Esophagus (tissue), 2 donors: ENCODE data around the gene NEO1. TPM values are rescaled to one million over a fixed set of nuclear protein-coding genes. Genes with fewer than 3 reads are reported as not detected.

ENCODE experiments used
- H3K27ac ChIP-seq, 2 donors: one replicate each; pipeline ENCODE4 v1.5.1; 2013; ENCODE audit warnings: low read depth in 2 of 2, mild to moderate bottlenecking in 2 of 2, inconsistent platforms in 1 of 2, low read length in 1 of 2, moderate library complexity in 1 of 2
- H3K27me3 ChIP-seq, 2 donors: one replicate each; pipeline ENCODE4 v1.6.1; 2013; ENCODE audit warnings: low read length in 2 of 2, control low read depth in 1 of 2, mild to moderate bottlenecking in 1 of 2; ENCODE audit not compliant: insufficient read depth in 2 of 2, control insufficient read depth in 1 of 2
- H3K36me3 ChIP-seq, 2 donors: one replicate each; pipeline ENCODE4 v1.6.1; 2013; ENCODE audit warnings: low read length in 1 of 2; ENCODE audit not compliant: control insufficient read depth in 2 of 2, insufficient read depth in 2 of 2
- H3K4me1 ChIP-seq, 2 donors: one replicate each; pipeline ENCODE4 v1.6.1; 2013; ENCODE audit warnings: low read length in 1 of 2; ENCODE audit not compliant: control insufficient read depth in 2 of 2, insufficient read depth in 2 of 2
- H3K4me3 ChIP-seq, 2 donors: one replicate each; pipeline ENCODE4 v1.5.1; 2013; ENCODE audit warnings: low read length in 2 of 2, mild to moderate bottlenecking in 2 of 2, low read depth in 1 of 2, moderate library complexity in 1 of 2
- H3K9me3 ChIP-seq, 2 donors: one replicate each; pipeline ENCODE4 v1.6.1; 2013; ENCODE audit warnings: mild to moderate bottlenecking in 2 of 2, low read depth in 1 of 2, low read length in 1 of 2, moderate library complexity in 1 of 2; ENCODE audit not compliant: control insufficient read depth in 2 of 2, insufficient read depth in 1 of 2
- WGBS, 2 donors: extraction: QIAGEN DNeasy Blood & Tissue Kit; methylation state at CpG; one replicate each; pipeline ENCODE4 v1.1.7; 2013; 5-methylcytosine and 5-hydroxymethylcytosine counted together
- polyA plus RNA-seq, 2 donors: library from polyadenylated mRNA; stranded (reverse); fragments of 200-250 nt; gene quantifications; one replicate each; pipeline ENCODE4 v1.2.3, GENCODE V29; 2013
- donor health status: healthy with polysubstance abuse.
- donor health status: Bipolar disorder and iron deficiency.

Gene NEO1
- polyA plus RNA-seq, 2 donors = 5.7 to 7.3 TPM

GRCh38 chr15:73319460-73320245 is 267.4 kb downstream of the NEO1 start:
- Histone ChIP-seq H3K27ac (no peak overlapping the region), H3K9me3 (peaks cover 0 to 2% of the 10 kb centered on the region in 2 donors), H3K36me3 (no peaks in the 10 kb centered on the region), H3K27me3 (peaks cover 0 to 3% of the 10 kb centered on the region in 2 donors), H3K4me1 (no peaks in the 10 kb centered on the region), H3K4me3 (no peak overlapping the region)
- 71% methylated on average over 8 of the region's 8 CpGs for WGBS, 2 donors

GRCh38 chr15:73320619-73321180 is 268.4 kb downstream of the NEO1 start:
- Histone ChIP-seq H3K4me3 (no peak overlapping the region), H3K27me3 (peaks cover 0 to 3% of the 10 kb centered on the region in 2 donors), H3K27ac (no peak overlapping the region), H3K36me3 (no peaks in the 10 kb centered on the region), H3K4me1 (no peaks in the 10 kb centered on the region), H3K9me3 (peaks cover 0 to 2% of the 10 kb centered on the region in 2 donors)
- WGBS, 2 donors = 93 to 97% methylated on average over 3 of the region's 3 CpGs

GRCh38 chr15:73321496-73322450 is 269.5 kb downstream of the NEO1 start:
- H3K27ac ChIP-seq = no peak overlapping the region
- peaks cover 0 to 3% of the 10 kb centered on the region in 2 donors for H3K27me3 ChIP-seq
- H3K36me3 ChIP-seq = no peaks in the 10 kb centered on the region
- no peak overlapping the region for H3K4me3 ChIP-seq
- peaks cover 0 to 2% of the 10 kb centered on the region in 2 donors for H3K9me3 ChIP-seq
- WGBS, 2 donors = 75 to 78% methylated on average over 17 of the region's 17 CpGs
- H3K4me1 ChIP-seq = no peaks in the 10 kb centered on the region

- WGBS, 2 donors = 81 to 84% methylated on average over 36 to 38 of the region's 38 CpGs
- H3K27me3 ChIP-seq = peaks cover 0 to 3% of the 10 kb centered on the region in 2 donors
- no peaks in the 10 kb centered on the region for H3K4me1 ChIP-seq
- peaks cover 0 to 2% of the 10 kb centered on the region in 2 donors for H3K9me3 ChIP-seq
- no peak overlapping the region for H3K27ac ChIP-seq
- no peaks in the 10 kb centered on the region for H3K36me3 ChIP-seq
- no peak overlapping the region for H3K4me3 ChIP-seq
Measured at GRCh38 chr15:73322665-73323373, 270.6 kb downstream of the NEO1 start.

GRCh38 chr15:73323374-73323955 is 271.2 kb downstream of the NEO1 start:
- Histone ChIP-seq H3K9me3 (peaks cover 0 to 2% of the 10 kb centered on the region in 2 donors), H3K4me3 (no peak overlapping the region), H3K4me1 (no peaks in the 10 kb centered on the region), H3K27me3 (peaks cover 0 to 3% of the 10 kb centered on the region in 2 donors), H3K36me3 (no peaks in the 10 kb centered on the region), H3K27ac (no peak overlapping the region)
- 91 to 94% methylated on average over 27 to 30 of the region's 30 CpGs for WGBS, 2 donors

- Histone ChIP-seq H3K27me3 (peaks cover 0 to 3% of the 10 kb centered on the region in 2 donors), H3K27ac (no peak overlapping the region), H3K4me1 (no peaks in the 10 kb centered on the region), H3K36me3 (no peaks in the 10 kb centered on the region), H3K9me3 (peaks cover 0 to 2% of the 10 kb centered on the region in 2 donors), H3K4me3 (no peak overlapping the region)
- WGBS, 2 donors = 94 to 97% methylated on average over 16 of the region's 16 CpGs
Measured at GRCh38 chr15:73323956-73324355, 271.7 kb downstream of the NEO1 start.

GRCh38 chr15:73324496-73325170 is 272.4 kb downstream of the NEO1 start:
- Histone ChIP-seq H3K27me3 (peaks cover 0 to under 1% of the 10 kb centered on the region in 2 donors), H3K4me1 (no peaks in the 10 kb centered on the region), H3K4me3 (no peak overlapping the region), H3K27ac (no peak overlapping the region), H3K36me3 (no peaks in the 10 kb centered on the region), H3K9me3 (no peaks in the 10 kb centered on the region)
- WGBS, 2 donors = 93 to 94% methylated on average over 16 of the region's 16 CpGs

- no peaks in the 10 kb centered on the region for H3K36me3 ChIP-seq
- no peaks in the 10 kb centered on the region for H3K4me1 ChIP-seq
- 73% methylated on average over 29 of the region's 29 CpGs for WGBS, 2 donors
- H3K27ac ChIP-seq = no peak overlapping the region
- H3K27me3 ChIP-seq = no peaks in the 10 kb centered on the region
- H3K4me3 ChIP-seq = no peak overlapping the region
- no peaks in the 10 kb centered on the region for H3K9me3 ChIP-seq
Measured at GRCh38 chr15:73325191-73325861, 273.1 kb downstream of the NEO1 start.
